Measurements from ENCODE around the gene GJB6.

Gene GJB6

DNA sequence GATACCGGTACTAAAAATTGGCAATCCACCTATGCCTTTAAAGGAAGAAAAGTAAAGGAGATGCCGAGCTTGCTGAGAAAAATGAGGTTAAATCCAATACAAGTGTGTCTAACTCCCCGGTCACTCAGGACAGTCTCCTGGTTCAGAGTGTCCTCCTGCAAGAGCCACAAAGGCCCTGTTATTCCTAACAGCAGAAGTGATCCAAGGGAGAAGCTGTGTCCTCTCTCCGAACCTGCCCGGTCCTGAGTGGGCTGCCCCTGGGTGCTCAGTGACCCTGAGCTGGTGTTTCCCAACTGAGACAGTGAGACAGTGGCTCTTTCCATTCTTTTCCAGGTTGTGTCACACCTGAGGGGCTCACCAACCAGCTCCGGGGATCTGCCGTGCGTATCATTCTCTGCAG lies 4.8 kb downstream of the GJB6 start:
- DNase-seq (ENCODE audit: low read depth) = no peak

DNA sequence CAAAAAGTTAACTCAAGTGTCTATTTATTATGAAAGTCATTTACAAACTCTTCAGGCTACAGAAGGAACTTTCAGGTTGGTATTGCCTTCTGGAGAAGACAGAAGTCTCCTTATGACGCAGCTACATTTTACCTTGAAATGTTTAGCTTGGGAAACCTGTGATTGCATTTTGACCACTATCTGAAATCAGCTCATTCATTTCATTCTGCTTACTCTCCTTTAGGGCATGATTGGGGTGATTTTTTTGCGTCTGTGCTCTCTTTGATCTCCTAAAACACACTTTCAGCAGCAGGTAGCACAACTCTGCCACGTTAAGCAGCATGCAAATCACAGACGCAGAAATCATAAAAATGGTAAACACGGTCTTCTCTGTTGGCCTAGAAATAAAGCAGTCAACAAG lies 9.6 kb downstream of the GJB6 start:
- DNase-seq (ENCODE audit: low read depth) = no peak

DNA sequence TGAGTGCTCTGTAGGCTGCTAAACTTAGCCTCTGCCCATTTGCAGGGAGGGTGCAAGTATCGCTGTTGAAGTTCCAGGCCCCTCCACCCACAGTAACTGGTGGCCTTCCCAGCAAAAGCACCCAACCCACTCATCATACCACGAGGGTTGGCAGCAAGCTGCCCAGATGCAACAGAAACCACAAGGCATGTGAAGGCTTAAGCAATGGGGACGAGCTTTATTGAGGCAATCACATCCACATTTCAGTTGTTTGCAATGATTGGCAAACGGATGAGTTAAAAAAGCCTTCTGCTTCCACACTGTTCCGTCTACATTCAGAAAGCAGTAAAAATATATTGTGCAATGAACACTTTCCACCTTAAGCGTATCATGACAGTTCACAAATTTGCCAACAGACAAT lies 10.3 kb downstream of the GJB6 start:
- no peak for DNase-seq (ENCODE audit: low read depth)

DNA sequence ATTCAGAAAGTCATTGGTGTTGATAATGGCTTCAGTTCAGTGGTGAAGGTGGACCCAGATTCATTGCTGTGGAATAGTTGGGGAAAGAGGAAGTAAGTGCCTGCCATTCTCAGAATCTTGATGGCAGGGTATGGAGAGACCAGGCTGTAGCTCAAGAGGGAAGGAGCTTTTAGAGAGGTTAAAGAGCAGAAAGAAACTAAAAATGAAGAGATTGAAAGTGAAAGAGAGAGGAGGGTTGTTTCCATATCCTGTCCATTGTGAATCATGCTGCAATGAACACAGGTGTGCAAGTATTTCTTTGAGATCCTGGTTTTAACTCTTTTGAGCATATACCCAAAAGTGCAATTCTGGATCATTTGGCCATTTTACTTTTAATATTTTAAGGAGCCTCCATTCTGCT lies 12.5 kb downstream of the GJB6 start:
- DNase-seq (ENCODE audit: low read depth) = no peak

DNA sequence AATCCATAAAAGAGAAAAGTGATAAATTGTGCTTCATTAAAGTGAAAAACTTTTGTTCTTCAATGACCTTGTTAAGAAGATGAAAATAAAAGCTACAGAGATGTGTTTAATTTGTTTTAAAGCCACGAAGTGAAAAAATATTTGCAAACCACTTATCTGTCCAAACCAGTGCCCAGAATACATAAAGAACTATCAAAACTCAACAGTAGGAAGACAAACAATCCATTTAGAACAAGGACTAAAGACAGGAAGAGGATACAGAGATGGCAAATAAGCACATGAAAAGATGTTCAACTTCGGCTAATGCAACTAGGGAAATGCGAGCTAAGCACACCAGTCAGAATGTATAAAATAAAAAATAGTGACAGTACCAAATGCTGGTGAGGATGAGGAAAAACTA lies 15.0 kb downstream of the GJB6 start:
- DNase-seq (ENCODE audit: low read depth) = no peak

DNA sequence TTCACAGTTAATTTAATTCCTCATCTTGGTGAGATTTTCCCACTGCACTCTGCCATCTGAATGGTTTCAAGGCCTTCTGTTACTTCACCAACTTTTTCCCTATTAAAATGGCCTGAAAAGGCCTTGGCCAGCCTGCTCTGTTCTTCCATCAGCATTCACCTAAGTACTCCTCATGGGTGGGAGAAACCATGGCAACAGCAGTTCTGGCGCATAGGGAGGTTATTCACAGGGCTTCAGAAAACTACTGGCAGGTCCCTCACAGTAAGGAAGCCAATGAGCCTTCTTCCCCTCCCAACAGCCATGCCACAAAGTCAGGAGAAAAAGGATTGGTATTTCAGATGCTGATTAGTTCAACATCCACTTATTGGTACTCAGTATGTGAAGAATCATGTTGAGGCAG lies 22.2 kb downstream of the GJB6 start:
- no peak for DNase-seq (ENCODE audit: low read depth)

DNA sequence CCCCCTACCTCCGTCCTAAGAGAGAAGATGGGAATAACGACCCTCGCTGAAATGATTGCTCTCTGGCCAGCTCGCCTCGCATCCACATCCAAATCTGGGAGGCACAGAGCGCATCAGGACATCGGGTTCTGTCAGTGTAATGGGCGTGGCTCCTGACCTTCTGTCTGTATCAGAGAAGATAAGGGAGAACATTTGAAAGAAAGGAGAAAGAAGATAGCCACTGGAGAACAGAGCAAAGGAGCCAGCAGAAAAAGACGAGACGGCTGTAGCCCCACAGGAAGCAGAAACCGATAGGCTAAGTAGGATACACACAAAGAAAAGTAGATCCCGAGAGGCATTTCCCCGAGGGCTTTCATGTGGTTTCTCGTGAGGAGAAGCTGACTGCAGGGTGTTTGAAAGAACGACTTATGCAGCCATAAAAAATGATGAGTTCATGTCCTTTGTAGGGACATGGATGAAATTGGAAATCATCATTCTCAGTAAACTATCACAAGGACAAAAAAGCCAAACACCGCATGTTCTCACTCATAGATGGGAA lies 25.4 kb downstream of the GJB6 start:
- no peak for DNase-seq (ENCODE audit: low read depth)

DNA sequence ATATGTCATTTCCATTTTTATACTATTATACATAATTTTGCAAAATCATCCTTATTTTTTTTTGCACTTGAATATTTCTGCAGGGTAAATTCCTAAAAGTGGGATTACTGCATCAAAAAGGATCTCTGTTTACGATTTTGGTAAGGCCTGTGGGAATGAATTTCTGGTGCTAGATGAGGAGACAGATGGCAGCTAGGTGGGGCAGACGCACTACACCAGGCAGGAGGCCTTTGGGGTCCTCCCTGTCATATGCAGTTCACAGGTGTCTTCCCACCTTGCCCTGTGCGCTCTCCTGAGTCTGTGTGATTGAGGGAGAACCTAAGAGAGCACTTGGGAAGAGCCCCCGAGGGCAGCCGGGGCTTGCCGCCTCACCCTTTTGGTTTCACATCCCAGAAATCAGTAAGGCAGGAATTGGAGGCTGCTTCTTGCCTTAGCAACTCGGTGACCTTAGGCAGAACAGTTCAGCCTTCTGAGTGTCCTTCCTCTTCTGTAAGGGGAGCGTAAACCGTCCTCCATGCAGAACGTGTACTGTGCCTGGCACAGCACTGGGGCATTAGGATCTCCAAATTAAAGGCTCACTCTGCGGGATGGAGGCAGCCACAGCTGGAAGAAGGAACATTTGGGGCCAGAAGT lies 25.9 kb downstream of the GJB6 start:
- no peak for DNase-seq (ENCODE audit: low read depth)

DNA sequence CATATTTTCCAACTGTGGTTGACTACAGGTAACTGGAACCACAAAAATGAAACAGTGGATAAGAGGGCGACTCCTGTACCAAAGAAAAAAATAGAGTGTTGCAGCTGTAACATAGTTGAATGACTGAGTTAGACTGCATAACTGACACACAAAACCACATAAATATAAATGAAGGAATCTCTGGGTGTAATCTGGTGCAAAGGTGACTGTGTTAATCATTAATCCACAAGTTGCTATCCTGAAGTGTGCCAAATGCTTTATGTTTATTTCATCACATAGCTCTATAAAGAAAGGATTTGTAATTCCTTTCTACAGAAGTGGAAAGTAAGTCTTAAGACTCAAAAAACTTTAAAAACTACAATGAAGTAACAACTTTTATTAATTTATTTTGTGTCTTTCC lies 33.3 kb downstream of the GJB6 start:
- no peak for DNase-seq (ENCODE audit: low read depth)

DNA sequence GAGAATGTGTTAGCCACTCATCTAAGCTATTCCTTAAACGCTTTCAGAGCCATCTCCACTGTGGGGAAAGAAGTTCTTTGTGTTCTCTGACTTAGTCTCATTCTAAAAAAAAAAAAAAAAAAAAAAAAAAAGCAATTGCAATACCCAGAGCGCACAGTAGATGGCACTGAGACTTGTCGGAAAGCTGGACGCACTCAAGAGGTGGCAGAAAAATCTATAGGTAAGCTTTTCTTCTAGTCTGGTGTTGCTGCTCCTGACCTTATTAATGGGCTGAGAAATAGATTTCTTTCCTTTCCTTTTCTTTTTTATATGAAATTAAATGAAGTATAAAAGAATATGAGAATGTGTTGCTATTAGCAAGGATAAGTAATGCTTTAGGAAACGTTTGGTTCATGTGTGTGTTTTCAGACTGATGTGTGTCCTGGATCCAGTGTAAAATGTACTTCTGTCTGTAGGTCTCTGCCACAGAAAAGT lies 34.7 kb downstream of the GJB6 start:
- DNase-seq (ENCODE audit: low read depth) = no peak

DNA sequence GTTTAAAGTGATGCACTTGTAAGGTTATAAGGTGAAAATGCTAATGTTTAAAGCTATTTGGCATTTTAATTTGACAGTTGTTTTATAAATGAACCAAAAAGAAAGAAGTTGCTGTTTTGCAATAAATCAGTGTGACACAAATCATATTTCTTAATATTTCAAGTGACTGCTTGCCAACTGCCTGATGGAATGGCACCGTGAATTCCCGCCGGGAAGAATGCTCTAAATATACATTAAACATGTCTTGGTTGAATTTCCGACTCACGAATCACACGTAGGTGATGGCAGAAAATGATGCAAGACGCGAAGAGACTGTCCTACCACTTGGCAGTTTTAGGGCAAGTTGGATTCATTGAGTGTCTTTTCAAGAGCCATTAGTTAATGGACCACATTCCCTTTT lies 36.3 kb downstream of the GJB6 start:
- no peak for DNase-seq (ENCODE audit: low read depth)

DNA sequence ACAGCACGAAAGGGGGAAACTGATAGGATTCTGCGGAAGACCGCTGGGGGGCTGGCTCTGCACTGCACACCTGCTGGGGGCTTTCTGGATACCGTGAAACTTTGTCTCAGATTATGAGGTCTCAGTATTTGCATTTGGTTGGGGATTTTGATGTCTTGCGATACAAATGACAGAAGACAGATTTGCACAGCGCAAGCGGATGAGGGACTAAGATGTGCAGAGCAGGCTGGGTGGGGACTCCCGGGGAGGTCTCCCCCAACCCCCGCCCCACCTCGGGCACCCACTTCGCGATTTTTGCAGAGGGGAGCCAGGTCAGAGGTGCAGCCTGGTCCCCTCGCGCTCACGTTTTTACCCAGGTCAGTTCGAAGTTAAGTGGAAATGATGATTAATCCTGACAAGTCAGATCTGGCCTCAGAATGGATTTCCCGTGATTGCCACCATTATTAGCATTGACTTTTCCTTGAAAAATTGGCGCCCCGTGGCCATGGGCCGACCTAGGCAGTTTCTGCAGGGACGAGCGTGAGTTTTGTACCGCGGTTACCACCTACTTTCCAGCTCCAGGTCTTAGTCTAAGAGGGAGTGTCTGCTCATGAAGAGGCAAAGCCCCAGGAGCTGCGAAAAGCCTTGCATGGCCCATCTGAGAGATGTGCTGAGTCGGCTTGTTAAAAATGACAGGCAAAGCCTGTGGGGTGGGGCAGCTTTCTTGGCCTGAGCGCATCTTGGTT lies 38.0 kb downstream of the GJB6 start:
- no peak for DNase-seq (ENCODE audit: low read depth)

DNA sequence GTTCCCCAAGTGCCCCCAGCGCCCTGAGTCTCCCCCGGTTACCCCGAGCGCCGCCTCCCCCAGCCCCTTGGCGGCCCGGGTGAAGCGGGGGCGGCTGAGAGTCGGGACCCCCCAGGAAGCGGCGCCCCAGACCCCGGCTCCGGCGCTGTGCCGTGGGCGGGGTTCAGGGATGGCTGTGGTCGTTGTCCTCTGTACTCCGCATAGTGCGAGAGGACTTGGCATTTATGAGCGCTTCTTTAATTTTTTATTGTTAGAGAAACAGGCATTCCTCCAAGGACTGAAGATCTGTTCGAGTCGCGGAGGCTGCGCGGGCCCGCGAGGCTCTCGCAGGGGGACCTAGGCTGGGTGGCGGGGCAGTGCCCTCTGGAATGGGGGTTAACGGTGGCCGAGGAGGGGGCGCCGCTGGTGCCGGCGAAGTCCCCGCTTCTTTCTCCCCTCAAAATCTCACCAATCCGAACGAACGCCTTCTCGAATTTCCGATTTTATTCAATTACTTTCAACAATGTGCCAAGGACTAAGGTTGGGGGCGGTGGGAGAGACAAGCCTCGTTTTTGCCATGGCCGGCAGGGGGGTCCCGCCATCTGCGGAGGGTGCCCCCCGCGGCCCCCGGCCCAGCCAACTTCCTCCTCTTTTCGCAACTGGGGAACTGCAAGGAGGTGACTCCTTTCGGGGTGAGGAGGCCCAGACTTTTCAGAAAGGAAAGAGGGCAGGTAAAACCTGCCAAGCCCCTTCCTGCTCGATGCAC lies 38.8 kb downstream of the GJB6 start:
- DNase-seq (ENCODE audit: low read depth) = no peak

DNA sequence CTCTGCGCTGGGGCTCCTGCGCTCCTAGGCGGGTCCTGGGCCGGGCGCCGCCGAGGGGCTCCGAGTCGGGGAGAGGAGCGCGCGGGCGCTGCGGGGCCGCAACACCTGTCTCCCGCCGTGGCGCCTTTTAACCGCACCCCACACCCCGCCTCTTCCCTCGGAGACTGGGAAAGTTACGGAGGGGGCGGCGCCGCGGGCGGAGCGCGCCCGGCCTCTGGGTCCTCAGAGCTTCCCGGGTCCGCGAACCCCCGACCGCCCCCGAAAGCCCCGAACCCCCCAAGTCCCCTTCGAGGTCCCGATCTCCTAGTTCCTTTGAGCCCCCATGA lies 39.3 kb downstream of the GJB6 start, which contains the start of gene GJB2:
TSS of gene GJB2 (minus strand) at position 103 of the 326 bp plus-strand sequence. CDS start 3,357 bp downstream, outside the sequence.
- no peak for DNase-seq (ENCODE audit: low read depth)

DNA sequence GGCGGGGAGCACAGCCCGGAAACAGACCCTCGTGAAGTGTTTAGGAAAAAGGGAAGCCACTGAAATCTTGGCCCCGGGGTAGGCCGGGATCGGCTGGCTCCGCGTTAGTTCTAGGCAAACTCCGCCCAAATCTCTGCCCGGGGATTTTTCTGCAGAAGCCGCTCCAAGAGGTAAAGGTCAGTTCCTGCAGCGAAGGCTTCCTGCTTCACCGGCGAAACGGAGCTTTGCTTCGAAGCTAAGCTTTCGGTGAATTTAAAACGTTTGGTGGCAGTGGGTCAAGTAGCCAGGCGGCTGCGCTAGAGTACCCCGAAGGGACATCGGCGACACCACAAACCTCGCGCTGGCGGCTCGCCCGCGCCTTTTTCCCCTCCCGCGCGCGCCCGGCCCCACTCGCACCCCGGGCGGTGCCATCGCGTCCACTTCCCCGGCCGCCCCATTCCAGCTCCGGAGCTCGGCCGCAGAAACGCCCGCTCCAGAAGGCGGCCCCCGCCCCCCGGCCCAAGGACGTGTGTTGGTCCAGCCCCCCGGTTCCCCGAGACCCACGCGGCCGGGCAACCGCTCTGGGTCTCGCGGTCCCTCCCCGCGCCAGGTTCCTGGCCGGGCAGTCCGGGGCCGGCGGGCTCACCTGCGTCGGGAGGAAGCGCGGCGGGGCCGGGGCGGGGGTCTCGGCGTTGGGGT lies 39.8 kb downstream of the GJB6 start:
- no peak for DNase-seq (ENCODE audit: low read depth)

DNA sequence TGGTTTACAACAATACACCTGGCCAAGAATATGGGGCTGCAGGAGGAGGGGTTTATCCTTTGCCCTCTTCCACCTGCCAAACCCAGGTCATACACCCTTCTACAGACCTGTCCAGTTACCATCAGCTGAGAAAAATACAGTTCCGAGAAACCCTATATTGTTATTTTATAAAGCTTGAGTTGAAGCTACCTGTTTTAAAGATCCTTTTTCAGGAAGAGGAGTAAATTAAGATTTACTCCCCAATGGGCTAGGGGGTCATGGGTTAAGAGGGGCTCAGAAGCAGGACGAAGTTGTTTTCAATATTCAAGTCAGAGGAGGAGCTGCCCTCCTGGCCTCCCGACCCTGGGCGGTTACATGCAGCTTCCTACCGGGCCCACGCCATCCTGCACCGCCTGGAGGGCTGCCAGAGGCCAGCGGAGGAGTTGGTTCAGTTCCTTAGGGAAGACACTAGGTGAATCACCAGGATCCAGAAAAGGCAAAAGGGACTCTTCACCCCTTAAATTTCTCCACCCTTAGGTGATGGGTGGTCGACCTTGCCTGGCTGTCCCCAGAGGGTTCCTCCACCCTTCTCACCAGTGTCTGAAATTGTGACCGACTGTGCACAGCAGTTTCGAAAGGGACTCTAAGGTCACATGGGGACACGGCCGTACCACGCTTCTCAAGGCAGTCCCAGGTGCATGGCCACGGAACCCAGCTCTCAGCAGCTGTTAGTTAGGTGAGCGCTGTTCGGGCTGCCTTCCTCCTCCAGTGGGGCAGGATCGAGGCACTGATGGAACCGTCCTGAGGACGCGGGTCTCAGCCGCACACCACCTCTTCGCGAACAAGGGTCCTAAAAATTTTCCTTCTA lies 40.6 kb downstream of the GJB6 start:
- no peak for DNase-seq (ENCODE audit: low read depth)

DNA sequence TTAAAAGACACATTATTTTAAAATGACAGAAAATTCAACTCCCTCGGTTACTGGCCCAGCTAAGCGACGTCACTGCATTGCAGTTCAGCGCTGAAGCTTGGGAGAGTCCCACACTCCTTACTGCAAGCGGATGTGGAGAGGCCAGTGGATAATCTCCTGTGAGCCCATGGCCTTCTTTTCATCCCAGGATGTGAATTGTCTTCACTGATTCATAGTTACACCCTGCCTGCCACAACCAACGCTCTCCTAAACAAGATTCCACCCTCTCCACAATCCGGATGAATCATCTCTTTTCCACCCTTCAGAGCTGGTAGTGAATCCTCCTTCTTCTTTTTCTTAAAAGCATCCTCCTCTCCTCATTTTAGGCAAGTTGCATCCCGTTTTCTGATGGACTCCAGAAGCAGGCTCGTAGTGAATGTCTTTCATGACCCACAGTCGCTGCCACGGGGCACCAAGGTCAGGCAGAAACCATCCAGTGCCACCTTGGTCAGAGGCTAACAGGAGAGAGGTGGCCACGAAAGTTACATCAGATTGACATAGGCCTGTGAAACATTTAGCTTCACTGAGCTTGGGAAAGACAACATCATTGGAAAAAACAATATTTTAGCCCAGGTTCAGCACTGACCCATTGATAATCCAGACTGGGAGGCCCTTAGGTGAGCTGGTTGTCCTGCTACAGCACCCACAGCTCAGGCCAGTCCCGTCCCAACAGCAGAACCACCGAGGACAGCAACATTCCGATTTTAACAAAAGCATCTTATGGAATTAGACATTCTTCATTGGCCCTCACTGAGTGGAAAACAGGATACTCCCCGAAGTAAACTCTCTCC lies 41.4 kb downstream of the GJB6 start:
- no peak for DNase-seq (ENCODE audit: low read depth)

DNA sequence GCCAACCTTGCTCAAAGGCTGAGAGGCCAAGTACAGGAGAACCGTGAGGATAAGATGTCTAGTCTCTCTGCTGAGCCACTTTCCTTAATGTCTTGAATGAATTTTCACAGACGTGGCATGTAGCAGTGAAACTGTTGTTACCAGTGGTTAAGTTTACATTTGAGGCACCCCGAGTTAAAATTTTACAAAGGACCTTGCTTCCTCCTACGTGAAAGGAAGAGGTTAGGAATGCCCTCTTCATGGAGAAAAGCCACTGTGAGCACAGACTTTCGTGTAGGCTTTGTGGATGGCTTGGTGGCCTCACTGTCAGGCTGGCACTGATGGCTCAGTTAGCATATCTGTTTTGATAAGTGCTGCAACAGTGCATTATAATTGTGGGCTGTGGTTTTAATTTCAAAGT lies 42.0 kb downstream of the GJB6 start:
- DNase-seq (ENCODE audit: low read depth) = no peak

DNA sequence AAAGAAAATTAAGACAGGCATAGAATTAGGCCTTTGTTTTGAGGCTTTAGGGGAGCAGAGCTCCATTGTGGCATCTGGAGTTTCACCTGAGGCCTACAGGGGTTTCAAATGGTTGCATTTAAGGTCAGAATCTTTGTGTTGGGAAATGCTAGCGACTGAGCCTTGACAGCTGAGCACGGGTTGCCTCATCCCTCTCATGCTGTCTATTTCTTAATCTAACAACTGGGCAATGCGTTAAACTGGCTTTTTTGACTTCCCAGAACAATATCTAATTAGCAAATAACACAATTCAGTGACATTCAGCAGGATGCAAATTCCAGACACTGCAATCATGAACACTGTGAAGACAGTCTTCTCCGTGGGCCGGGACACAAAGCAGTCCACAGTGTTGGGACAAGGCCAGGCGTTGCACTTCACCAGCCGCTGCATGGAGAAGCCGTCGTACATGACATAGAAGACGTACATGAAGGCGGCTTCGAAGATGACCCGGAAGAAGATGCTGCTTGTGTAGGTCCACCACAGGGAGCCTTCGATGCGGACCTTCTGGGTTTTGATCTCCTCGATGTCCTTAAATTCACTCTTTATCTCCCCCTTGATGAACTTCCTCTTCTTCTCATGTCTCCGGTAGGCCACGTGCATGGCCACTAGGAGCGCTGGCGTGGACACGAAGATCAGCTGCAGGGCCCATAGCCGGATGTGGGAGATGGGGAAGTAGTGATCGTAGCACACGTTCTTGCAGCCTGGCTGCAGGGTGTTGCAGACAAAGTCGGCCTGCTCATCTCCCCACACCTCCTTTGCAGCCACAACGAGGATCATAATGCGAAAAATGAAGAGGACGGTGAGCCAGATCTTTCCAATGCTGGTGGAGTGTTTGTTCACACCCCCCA lies 43.2 kb downstream of the GJB6 start:
- no peak for DNase-seq (ENCODE audit: low read depth)

DNA sequence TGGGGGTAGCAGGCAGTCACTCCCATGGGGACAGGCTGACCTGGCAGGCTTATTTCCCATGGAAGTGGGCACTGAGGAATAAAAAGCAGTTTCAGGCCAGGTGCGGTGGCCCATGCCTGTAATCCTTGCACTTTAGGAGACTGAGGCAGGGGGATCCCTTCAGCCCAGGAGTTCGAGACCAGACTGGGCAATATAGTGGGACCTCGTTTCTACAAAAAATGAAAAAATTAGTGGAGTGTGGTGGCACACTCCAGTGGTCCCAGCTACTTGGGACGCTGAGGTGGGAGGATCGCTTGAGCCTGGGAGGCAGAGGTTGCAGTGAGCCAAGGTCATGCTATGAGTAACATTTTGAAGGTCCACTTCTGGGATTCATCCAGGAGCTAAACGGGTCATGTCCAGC lies 45.3 kb downstream of the GJB6 start:
- no peak for DNase-seq (ENCODE audit: low read depth)

Measured in stimulated activated CD8-positive, alpha-beta memory T cell treated with anti-CD3 and anti-CD28 coated beads, Interleukin-15, amount 100 ng/mL, for 1 hour (primary cell).